ENCODE results near the gene C2CD5. TPM values are rescaled to one million over a fixed set of nuclear protein-coding genes. Genes with fewer than 3 reads are reported as not detected.
A peak's percentile ranks its signal among the peaks of the same experiment; 100 is the strongest.

C2CD5 gene
- polyA plus RNA-seq, 1 donor from 2014 or later, result 171 TPM

- H3K27ac ChIP-seq (ENCODE audit: low read length), result no peak overlapping the region
- H4K20me1 ChIP-seq (ENCODE audit: insufficient read depth), result no peaks in the 10 kb centered on the region
- no peak overlapping the region for H3K4me3 ChIP-seq (ENCODE audit: low read length)
These were observed 7.3 kb upstream of the C2CD5 start for GRCh38 chr12:22551624-22552023.

GRCh38 chr12:22545255-22545654, 913 bp upstream of the C2CD5 start:
- Histone ChIP-seq H3K79me2 (replicated peaks; ENCODE audit: insufficient read depth, low read length) (peaks cover 30% of the 10 kb centered on the region), H2AFZ (ENCODE audit: low read depth, low read length) (peak overlapping the region; percentile 73), H3K4me3 (ENCODE audit: low read length) (peak overlapping the region; percentile 90), H3K9me3 (ENCODE audit: low read length) (no peaks in the 10 kb centered on the region), H3K27ac (ENCODE audit: low read length) (peak overlapping the region; percentile 97), H4K20me1 (ENCODE audit: insufficient read depth) (no peaks in the 10 kb centered on the region), H3K4me2 (ENCODE audit: low read length) (no peak overlapping the region), H3K27me3 (ENCODE audit: insufficient read depth, low read depth, low read length) (no peaks in the 10 kb centered on the region), H3K9me2 (ENCODE audit: insufficient read depth, low read length) (no peaks in the 10 kb centered on the region), H3F3A (ENCODE audit: insufficient read depth, low read length, poor library complexity, severe bottlenecking) (no peaks in the 10 kb centered on the region), H3K9ac (ENCODE audit: low read length) (no peak overlapping the region), H3K36me3 (ENCODE audit: insufficient read depth, low read length) (no peaks in the 10 kb centered on the region)
- TF ChIP-seq SMC3 (conservative IDR thresholded peaks at IDR 0.05; ENCODE audit: poor library complexity), result no peak
- TF ChIP-seq TAF1 (IDR thresholded peaks at IDR 0.05; ENCODE audit: low read depth), result no peak
- no peak for TF ChIP-seq EP300 (conservative IDR thresholded peaks at IDR 0.05; ENCODE audit: poor library complexity, severe bottlenecking)
- no peak for TF ChIP-seq MXI1 (conservative IDR thresholded peaks at IDR 0.05; ENCODE audit: poor library complexity, severe bottlenecking)
- TF ChIP-seq CTCF (IDR thresholded peaks at IDR 0.05; ENCODE audit: poor library complexity, severe bottlenecking), result no peak

More at GRCh38 chr12:22551624-22552023, 7.3 kb upstream of the C2CD5 start:
- Histone ChIP-seq H3F3A (ENCODE audit: insufficient read depth, low read length, poor library complexity, severe bottlenecking) (no peaks in the 10 kb centered on the region), H3K36me3 (ENCODE audit: insufficient read depth, low read length) (no peaks in the 10 kb centered on the region), H2AFZ (ENCODE audit: low read depth, low read length) (no peak overlapping the region), H3K9ac (ENCODE audit: low read length) (no peak overlapping the region), H3K9me2 (ENCODE audit: insufficient read depth, low read length) (no peaks in the 10 kb centered on the region), H3K4me2 (ENCODE audit: low read length) (no peak overlapping the region), H3K9me3 (ENCODE audit: low read length) (no peaks in the 10 kb centered on the region), H3K79me2 (replicated peaks; ENCODE audit: insufficient read depth, low read length) (no peaks in the 10 kb centered on the region), H3K27me3 (ENCODE audit: insufficient read depth, low read depth, low read length) (no peaks in the 10 kb centered on the region)
- TF ChIP-seq TAF1 (IDR thresholded peaks at IDR 0.05; ENCODE audit: low read depth), result no peak
- no peak for TF ChIP-seq SMC3 (conservative IDR thresholded peaks at IDR 0.05; ENCODE audit: poor library complexity)
- no peak for TF ChIP-seq CTCF (IDR thresholded peaks at IDR 0.05; ENCODE audit: poor library complexity, severe bottlenecking)
- TF ChIP-seq RAD21 (conservative IDR thresholded peaks at IDR 0.05), result no peak
- TF ChIP-seq MXI1 (conservative IDR thresholded peaks at IDR 0.05; ENCODE audit: poor library complexity, severe bottlenecking), result no peak
- no peak for TF ChIP-seq EZH2 (IDR thresholded peaks at IDR 0.05; ENCODE audit: borderline replicate concordance, insufficient read depth, low read length, poor library complexity, severe bottlenecking)
- no peak for TF ChIP-seq EP300 (conservative IDR thresholded peaks at IDR 0.05; ENCODE audit: poor library complexity, severe bottlenecking)
- TF ChIP-seq POLR2AphosphoS5 (IDR thresholded peaks at IDR 0.05), result no peak
- no peak for TF ChIP-seq REST (IDR thresholded peaks at IDR 0.05; ENCODE audit: borderline replicate concordance)

All from neural cell (in vitro differentiated cells).